ENCODE results near the gene RAB43.

RAB43 gene

DNA sequence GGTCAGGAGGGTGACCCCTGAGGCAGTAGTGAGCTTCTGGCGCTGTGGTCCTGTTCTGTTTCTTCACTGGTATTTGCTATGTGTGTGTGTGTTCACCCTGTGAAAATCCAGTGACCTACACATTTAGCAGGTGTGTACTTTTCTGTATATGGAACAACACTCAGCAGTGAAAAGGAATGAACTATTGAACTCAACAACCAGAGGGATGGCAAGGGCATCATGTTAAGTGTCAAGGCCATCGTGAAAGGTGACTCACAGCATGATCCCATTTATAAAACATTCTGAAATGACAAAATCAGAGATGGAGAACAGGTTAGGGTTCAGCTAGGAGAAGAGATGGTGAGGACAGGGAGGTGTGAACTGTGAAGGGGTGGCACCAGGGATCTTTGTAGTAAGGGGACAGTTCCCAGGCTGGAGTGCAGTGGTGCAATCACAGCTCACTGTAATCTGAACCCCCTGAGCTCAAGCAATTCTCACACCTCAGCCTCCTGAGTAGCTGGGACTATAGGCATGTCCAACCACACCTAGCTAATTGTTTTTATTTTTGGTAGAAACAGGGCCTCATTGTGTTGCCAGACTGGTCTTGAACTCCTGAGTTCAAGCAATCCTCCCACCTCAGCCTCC is 10.0 kb upstream of the RAB43 start:
- H4K20me1 ChIP-seq (ENCODE audit: insufficient read depth, low read length, poor library complexity, severe bottlenecking), result no peaks in the 10 kb centered on the region
- H3F3A ChIP-seq (ENCODE audit: low read depth), result no peaks in the 10 kb centered on the region
- no peak overlapping the region for H3K4me3 ChIP-seq (ENCODE audit: low read length, poor library complexity, severe bottlenecking)
- no peaks in the 10 kb centered on the region for H3K27me3 ChIP-seq (ENCODE audit: insufficient read depth, low read length, poor library complexity, severe bottlenecking)
- H2AFZ ChIP-seq (ENCODE audit: low read length), result no peak overlapping the region
- no peaks in the 10 kb centered on the region for H3K9me2 ChIP-seq (replicated peaks; ENCODE audit: low read depth, low read length)
- peaks cover 67% of the 10 kb centered on the region; the same call in 1 of the 2 replicates for H3K36me3 ChIP-seq (ENCODE audit: insufficient read depth, low read length)
- no peaks in the 10 kb centered on the region for H3K79me2 ChIP-seq (ENCODE audit: insufficient read depth, low read length)
- H3K9me3 ChIP-seq (ENCODE audit: insufficient read depth, low read depth, low read length), result no peaks in the 10 kb centered on the region
- TF ChIP-seq CTCF (conservative IDR thresholded peaks at IDR 0.05; ENCODE audit: low read length) (no peak), EZH2phosphoT487 (IDR thresholded peaks at IDR 0.05; ENCODE audit: borderline replicate concordance) (no peak)
- H3K4me1 ChIP-seq (ENCODE audit: insufficient read depth, low read length, poor library complexity, severe bottlenecking), result no peaks in the 10 kb centered on the region
- no peak overlapping the region for H3K4me2 ChIP-seq (ENCODE audit: low read depth, low read length, poor library complexity, severe bottlenecking)
- H3K9ac ChIP-seq (ENCODE audit: low read depth, low read length, poor library complexity, severe bottlenecking), result no peak overlapping the region

GRCh38 chr3:129130291-129130813 is 8.7 kb upstream of the RAB43 start:
- Histone ChIP-seq H3K27me3 (ENCODE audit: insufficient read depth, low read length, poor library complexity, severe bottlenecking) (no peaks in the 10 kb centered on the region), H3F3A (ENCODE audit: low read depth) (no peaks in the 10 kb centered on the region; the same call in 1 of the 2 replicates), H3K4me2 (ENCODE audit: low read depth, low read length, poor library complexity, severe bottlenecking) (no peak overlapping the region), H3K9me2 (replicated peaks; ENCODE audit: low read depth, low read length) (no peaks in the 10 kb centered on the region), H3K9ac (ENCODE audit: low read depth, low read length, poor library complexity, severe bottlenecking) (no peak overlapping the region), H3K4me3 (ENCODE audit: low read length, poor library complexity, severe bottlenecking) (no peak overlapping the region), H3K36me3 (ENCODE audit: insufficient read depth, low read length) (peaks cover 67% of the 10 kb centered on the region; the same call in 1 of the 2 replicates), H4K20me1 (ENCODE audit: insufficient read depth, low read length, poor library complexity, severe bottlenecking) (no peaks in the 10 kb centered on the region), H3K4me1 (ENCODE audit: insufficient read depth, low read length, poor library complexity, severe bottlenecking) (no peaks in the 10 kb centered on the region), H3K9me3 (ENCODE audit: insufficient read depth, low read depth, low read length) (no peaks in the 10 kb centered on the region), H2AFZ (ENCODE audit: low read length) (no peak overlapping the region), H3K79me2 (ENCODE audit: insufficient read depth, low read length) (no peaks in the 10 kb centered on the region)
- TF ChIP-seq CTCF (conservative IDR thresholded peaks at IDR 0.05; ENCODE audit: low read length), result no peak
- no peak for TF ChIP-seq EZH2phosphoT487 (IDR thresholded peaks at IDR 0.05; ENCODE audit: borderline replicate concordance)

GRCh38 chr3:129128357-129129155 is 7.0 kb upstream of the RAB43 start:
- Histone ChIP-seq H3K9me3 (ENCODE audit: insufficient read depth, low read depth, low read length) (no peaks in the 10 kb centered on the region), H3K4me1 (ENCODE audit: insufficient read depth, low read length, poor library complexity, severe bottlenecking) (peaks cover 2% of the 10 kb centered on the region), H3K9ac (ENCODE audit: low read depth, low read length, poor library complexity, severe bottlenecking) (no peak overlapping the region), H3K4me3 (ENCODE audit: low read length, poor library complexity, severe bottlenecking) (no peak overlapping the region), H3K9me2 (replicated peaks; ENCODE audit: low read depth, low read length) (no peaks in the 10 kb centered on the region), H3K36me3 (ENCODE audit: insufficient read depth, low read length) (peaks cover 53% of the 10 kb centered on the region; the same call in 1 of the 2 replicates), H3K79me2 (ENCODE audit: insufficient read depth, low read length) (no peaks in the 10 kb centered on the region), H2AFZ (ENCODE audit: low read length) (no peak overlapping the region), H3K4me2 (ENCODE audit: low read depth, low read length, poor library complexity, severe bottlenecking) (no peak overlapping the region), H4K20me1 (ENCODE audit: insufficient read depth, low read length, poor library complexity, severe bottlenecking) (no peaks in the 10 kb centered on the region), H3F3A (ENCODE audit: low read depth) (peaks cover 3% of the 10 kb centered on the region), H3K27me3 (ENCODE audit: insufficient read depth, low read length, poor library complexity, severe bottlenecking) (no peaks in the 10 kb centered on the region)
- TF ChIP-seq EZH2phosphoT487 (IDR thresholded peaks at IDR 0.05; ENCODE audit: borderline replicate concordance) (no peak), CTCF (conservative IDR thresholded peaks at IDR 0.05; ENCODE audit: low read length) (no peak)

Measured in Loucy (cell line).